ENCODE data around the gene CDKAL1.

DNA sequence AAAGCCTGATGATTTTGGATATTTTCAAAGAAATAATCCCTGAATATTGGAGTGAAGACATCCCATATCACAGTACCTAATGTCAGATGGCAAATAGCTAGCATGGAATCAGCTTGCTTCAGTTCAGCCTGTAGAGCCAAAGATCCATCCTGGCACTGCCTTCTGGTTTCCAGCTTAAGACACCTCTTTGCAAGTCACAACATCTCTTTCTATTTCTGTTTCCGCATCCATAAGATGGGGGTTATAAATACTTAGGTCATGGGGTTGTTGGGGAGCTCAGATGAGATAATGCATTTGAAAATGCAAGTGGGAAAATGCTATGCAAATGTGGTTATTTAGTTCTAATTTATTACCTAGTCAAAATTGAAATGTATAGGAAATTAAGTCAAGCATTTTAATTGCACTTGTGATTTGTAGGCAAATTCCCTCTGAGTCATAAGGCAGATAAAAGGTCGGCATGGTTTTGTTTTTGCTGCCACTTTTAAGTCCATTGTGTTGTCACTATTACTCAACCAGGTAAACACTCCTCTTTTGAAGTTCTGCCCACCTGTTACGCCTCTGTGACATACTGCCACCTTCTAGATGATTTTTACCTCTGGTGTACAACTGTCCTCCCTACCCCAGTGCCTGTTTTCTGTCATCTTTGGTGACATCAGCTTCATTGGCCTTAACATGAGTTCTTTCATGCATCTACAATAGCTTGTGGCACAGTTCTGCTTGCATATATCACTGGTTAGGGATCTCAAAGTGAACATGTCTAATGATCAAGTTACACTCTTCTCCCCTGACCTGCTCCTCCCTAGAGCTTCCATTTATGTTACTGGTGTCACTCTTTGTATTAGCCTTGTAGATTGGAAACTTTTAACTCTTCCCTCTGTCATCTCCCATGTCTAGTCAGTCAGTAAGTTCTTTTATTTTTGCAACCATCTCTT is 96.6 kb downstream of the CDKAL1 start:
- TF ChIP-seq REST (IDR thresholded peaks at IDR 0.05) (no peak), CTCF (IDR thresholded peaks at IDR 0.05) (no peak), CBX8 (IDR thresholded peaks at IDR 0.05) (no peak)
